Activated gamma-delta T cell (primary cell): Measurements from ENCODE around the gene PLAA.

Source experiments
- DNase-seq: peaks from one replicate; lab custom pipeline; 2025; lab: John Stamatoyannopoulos, UW
- total RNA-seq, 2 donors: gene quantifications; one replicate each; lab custom pipeline; 2026; lab: John Stamatoyannopoulos, UW

The PLAA gene
- 43.4 to 51.6 reads per million in 2 donors for total RNA-seq

GRCh38 chr9:26946753-26947727, at the start of gene PLAA:
Gene PLAA, minus strand, starts transcription at chr9:26947242. Its CDS starts 197 bp downstream, at chr9:26947045.
- peak; percentile 69 for DNase-seq

DNA sequence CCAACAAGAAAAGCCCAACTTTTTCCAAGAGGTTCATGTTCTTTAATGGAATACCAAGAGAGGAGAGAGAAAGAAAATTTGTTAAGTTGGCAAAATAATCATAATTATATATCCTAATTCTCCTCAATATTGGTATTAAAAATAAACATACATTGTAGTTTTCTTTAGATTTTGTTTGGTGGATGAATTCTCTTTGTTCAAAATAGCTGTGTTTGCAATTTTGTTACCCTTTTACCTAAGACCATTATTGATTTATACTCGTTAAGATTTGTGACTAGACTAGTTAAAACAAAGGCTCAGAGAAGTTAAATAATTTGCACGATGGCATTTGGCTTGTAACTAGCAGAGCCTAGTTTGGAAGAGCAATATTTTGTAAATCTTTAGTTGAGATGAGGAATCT, 48.8 kb upstream of the PLAA start:
- no peak for DNase-seq

DNA sequence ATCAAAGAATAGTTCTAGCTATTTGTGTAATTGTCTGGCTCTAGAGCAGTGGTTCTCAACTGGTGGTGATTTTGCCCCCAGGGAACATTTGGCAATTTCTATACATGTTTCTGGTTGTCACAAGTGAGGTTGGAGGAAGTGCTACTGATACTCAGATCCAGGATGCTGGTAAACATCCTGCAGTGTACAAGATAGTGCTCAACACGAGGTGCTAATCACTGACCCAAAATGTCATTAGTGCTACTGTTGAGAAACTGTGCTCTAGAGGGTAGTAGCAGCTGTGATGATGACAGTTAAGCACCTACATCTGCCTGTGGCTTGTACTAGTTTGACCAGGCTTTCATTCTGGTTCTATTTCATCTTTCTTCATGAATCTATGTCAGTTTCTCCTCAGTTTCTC, 36.3 kb upstream of the PLAA start:
- DNase-seq, result no peak

GRCh38 chr9:26975728-26976707, 29.0 kb upstream of the PLAA start:
- DNase-seq, result no peak

GRCh38 chr9:26974927-26975326, 27.9 kb upstream of the PLAA start:
- no peak for DNase-seq

DNA sequence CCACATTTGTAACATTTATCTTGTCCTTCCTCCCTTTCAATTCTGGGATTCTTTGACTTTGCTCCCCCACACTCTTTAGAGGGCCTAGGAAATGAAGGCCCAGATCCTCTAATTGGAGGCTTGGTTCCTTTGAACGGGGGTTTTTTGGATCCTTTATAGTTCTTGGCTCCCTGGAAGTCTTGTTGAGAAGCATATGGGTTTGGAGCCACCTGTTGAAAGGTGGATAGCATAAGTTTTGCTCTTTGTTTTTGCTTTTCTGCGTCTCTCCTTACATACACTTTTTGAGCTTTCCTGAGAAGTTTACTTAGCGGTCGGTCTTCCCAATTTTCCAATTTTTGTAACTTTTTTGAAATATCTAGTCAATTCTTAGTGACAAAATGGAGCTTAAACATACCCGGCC, 26.9 kb upstream of the PLAA start:
- no peak for DNase-seq

DNA sequence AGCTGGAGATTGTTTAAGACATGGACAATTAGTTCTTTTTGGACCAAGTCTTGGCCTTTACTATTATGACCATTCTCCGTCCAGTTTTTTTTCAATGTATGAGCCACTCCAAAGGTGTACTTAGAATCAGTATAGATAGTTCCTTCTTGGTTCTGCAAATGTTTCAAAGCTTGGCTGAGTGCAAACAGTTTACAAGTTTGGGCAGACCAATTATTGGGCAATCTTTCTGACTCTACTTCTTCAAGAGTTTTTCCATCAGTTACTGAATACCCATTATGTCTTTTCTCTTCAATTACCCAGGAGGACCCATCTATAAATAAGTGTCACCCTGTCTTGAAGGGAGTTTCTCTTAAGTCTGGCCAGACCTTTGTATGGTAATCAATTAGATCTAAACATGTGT, 24.7 kb upstream of the PLAA start:
- no peak for DNase-seq

DNA sequence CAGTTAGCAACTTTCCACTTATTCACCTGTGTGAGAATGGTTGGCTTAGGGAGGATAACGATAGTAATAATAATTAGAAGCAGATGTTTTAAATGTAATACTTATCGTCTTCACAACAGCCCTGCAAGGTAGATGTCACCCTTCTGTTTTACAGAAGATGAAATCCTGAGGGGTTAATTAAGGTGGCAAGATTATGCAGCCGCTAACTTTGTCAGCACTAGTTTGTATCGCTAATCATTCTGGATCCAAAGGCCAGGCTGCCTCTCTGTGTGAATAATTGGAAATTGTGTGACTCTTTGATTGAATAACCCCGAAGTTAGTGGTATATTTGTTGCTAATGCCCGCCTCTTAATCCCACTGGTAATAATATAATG, 9.8 kb upstream of the PLAA start:
- DNase-seq, result no peak

DNA sequence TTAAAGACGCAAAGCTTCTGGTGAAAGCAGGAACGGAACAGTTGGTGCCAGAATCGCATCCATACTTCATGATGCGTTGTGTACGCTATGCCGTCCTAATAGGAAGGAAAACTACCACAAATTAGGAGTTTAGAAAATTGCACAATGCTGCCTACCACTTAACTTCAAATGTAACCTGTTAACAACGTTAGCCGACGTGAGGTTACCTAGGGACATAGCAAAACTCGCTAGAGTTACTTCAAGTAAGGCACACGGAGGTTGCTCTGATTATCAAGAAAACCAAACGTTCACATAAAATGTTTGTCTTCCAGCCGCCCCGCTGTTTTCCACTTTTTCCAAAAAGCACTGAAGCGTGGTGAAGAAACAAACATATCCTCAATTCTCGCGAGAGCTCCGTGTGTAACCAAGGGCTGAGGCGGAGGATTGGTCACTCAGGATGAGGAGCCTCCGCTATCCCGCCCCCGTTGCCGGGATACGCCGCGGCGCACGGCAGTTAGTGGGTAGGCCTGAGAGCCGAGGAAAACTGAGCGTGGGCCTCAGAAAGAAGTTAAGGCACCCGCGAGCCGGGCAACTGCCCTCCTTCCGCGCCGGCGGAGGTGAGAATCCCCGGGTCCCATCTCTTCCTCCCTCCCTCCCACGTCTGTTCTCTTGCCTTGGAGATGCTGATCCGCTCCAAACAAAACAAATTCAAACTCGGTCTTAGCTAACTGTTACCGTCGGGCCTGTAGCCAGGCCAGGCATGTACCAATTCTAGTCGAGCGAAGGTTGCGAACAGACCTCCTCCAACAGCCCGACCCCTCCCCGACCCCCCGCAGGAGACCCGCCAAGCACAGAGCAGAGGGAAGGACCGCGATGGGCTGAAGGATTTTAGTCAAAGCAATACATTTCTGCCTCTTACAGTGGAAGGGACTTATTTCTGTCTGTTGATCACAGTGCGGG, 9.1 kb upstream of the PLAA start, which contains the start of gene IFT74:
TSS of gene IFT74 (plus strand) at position 492 of the 939 bp plus-strand sequence. CDS start 5,556 bp downstream, outside the sequence.
- DNase-seq, result peak; percentile 90

- DNase-seq, result no peak
Measured at GRCh38 chr9:26955222-26955903, 8.3 kb upstream of the PLAA start.

DNA sequence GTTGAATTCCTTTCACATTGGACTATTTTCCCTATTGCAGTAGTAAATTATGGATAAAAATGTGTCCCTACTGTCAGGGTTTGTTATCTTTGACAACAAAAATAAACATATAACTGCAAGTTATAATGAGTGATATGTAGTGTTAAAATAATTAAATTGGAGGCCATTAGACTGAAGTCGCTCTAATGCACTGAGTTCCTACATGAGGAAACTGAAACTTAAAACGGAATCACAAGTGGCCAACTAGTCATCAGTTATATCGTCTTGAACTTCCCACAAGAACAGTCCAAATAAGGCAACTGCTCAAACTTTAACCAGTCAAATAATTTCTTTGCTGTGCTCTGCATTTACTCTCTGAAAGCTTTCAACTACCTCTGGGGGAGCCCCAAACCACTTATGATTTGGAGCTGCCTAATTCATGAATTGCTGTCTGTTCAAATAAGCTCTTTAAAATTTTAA, 7.0 kb upstream of the PLAA start:
- no peak for DNase-seq

DNA sequence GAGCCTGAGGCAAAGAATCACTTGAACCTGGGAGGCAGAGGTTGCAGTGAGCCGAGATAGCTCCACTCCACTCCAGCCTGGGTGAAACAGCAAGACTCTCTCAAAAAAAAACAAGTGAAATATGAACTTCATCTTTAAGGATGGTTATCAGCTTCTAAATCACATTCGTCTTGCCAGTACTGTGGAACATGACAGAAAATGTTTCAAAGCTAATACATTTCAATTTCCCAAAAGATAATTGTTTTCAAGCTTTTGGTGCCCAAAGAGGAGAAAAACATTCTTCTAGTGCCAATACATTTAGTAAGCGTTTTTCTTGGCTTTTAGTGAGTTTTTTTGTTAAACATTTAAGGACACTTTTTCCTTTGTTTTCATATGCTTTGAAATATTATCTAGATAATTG, 4.8 kb upstream of the PLAA start:
- no peak for DNase-seq

GRCh38 chr9:26950521-26950920, 3.5 kb upstream of the PLAA start:
- DNase-seq, result no peak

- no peak for DNase-seq
Measured at GRCh38 chr9:26949637-26950069, 2.6 kb upstream of the PLAA start.

DNA sequence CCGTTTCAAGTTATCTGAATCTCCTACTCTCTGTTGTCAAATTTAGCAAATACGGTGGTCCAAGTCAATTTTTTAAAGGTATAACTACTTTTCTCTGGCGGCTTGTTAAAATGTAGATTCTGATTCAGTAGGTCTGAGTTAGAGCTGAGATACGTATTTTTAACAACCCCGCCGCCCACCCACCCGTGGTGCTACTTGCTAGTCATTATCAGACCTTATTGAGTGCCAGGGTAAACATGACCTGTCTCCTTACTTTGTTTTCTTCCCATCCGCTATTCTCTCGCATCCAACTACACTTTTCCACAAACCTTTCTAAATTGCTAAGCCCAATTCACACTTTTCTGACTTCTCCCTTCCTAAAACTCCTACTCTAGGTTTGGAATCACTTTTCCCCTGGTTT, 694 bp upstream of the PLAA start:
- DNase-seq, result no peak

DNA sequence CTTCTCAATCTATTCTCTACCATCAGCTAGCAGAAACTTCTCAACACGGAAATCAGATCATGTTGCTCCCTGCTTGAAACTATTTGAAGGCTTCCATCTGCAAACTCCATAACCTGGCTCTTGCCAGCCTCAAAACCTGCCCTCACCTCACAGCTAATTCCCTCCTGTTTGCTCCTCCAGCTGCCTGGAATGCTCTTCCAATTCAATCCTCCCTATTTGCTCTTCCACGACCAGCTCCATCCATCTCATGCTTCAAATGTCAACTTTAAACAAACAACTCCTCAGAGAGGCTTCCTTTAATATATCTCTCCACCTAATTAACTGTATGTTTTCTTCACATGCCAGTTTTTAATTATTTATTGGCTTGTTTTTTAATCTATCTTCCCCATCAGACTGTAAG, 1.5 kb downstream of the PLAA start:
- DNase-seq, result no peak

- no peak for DNase-seq
Measured at GRCh38 chr9:26940779-26941178, 6.3 kb downstream of the PLAA start.

DNA sequence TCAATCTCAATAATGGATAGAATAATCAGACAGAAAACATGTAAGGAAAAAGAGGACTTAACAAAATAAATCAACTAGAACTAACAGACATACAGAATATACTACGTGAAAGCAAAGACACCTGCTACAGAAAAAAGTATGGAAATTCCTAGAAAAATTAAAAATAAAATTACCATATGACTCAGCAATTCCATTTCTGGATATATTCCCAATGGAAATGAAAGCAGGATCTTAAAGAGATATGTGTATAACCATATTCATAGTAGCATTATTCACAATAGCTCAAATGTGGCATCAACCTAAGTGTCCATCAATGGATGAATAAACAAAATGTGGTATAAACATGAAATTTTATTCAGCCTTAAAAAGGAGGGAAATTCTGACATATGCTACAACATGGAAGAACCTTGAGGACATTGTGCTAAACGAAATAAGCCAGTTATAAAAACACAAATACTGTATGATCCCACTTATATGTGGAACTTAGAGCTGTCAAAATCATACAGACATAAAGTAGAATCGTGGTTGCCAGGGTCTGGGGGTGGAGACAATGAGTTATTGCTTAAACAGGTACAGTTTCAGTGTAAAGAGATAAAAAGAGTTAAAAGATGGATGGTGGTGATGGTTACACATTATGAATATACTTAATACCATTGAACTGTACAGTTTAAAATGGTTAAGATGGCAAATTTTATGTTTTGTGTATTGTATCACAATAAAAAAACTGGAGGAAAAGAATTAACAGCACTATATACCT, 6.9 kb downstream of the PLAA start:
- DNase-seq, result no peak

DNA sequence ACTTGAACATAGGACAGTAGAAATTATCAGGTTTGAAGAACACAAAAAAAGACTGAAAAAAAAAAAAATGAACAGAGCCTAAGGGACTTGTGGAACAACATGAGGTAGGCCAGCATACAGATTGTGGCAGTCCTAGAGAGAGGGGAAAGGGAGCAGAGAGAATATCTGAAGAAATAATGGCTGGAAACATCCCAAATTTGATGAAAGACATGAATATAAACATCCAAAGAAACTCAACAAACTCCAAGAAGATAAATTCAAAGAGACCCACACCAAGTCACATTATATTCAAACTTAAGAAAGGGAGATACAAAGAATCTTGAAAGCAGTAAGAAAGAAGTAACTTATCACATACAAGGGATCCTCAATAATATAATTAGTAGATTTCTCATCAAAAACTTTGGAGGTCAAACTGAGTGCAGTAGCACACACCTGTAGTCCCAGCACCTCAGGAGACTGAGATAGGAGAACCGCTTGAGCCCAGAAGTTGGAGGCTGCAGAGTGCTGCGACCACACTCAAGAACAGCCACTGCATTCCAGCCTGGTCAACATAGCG, 9.1 kb downstream of the PLAA start:
- no peak for DNase-seq
